KMS-11 (cell line): ENCODE results near the gene AIP.

Experiments used
- H2AFZ ChIP-seq: fragments of 200-600 bp; sonication (generic); 2 replicates; pipeline ENCODE4 v1.6.1; 2016; ENCODE audit warnings: antibody characterized with exemption, mixed run types, low read depth
- H3K27ac ChIP-seq: fragments of 200-600 bp; sonication (generic); 2 replicates; pipeline ENCODE4 v1.6.1; 2016; ENCODE audit warnings: mild to moderate bottlenecking, mixed run types
- H3K27me3 ChIP-seq: fragments of 200-600 bp; sonication (generic); 2 replicates; pipeline ENCODE4 v1.6.1; 2017; ENCODE audit warnings: mild to moderate bottlenecking, low read depth, mixed run types, moderate library complexity; ENCODE audit not compliant: insufficient read depth
- H3K36me3 ChIP-seq: fragments of 200-600 bp; sonication (generic); 2 replicates; pipeline ENCODE4 v1.6.1; 2017; ENCODE audit warnings: mild to moderate bottlenecking, mixed run types; ENCODE audit not compliant: insufficient read depth
- H3K4me1 ChIP-seq: fragments of 200-600 bp; sonication (generic); 2 replicates; pipeline ENCODE4 v1.6.1; 2016; ENCODE audit warnings: mild to moderate bottlenecking, low read depth, mixed run types; ENCODE audit not compliant: poor library complexity, severe bottlenecking
- H3K4me2 ChIP-seq: fragments of 200-600 bp; sonication (generic); 2 replicates; pipeline ENCODE4 v1.7.0; 2016; ENCODE audit warnings: mild to moderate bottlenecking, mixed run types
- H3K4me3 ChIP-seq: fragments of 200-600 bp; sonication (generic); IDR thresholded peaks from 2 replicates; pipeline ENCODE4 v1.6.1; 2017; ENCODE audit warnings: low read depth, low read length, mixed read lengths; ENCODE audit not compliant: insufficient read depth
- H3K79me2 ChIP-seq: fragments of 200-600 bp; sonication (generic); 2 replicates; pipeline ENCODE4 v1.6.1; 2016; ENCODE audit warnings: low read depth, mixed run types; ENCODE audit not compliant: insufficient read depth
- H3K9ac ChIP-seq: fragments of 200-600 bp; sonication (generic); 2 replicates; pipeline ENCODE4 v1.6.1; 2016; ENCODE audit warnings: mild to moderate bottlenecking, mixed run types
- H4K20me1 ChIP-seq: fragments of 200-600 bp; sonication (generic); 2 replicates; pipeline ENCODE4 v1.6.1; 2016; ENCODE audit warnings: mild to moderate bottlenecking, mixed run types; ENCODE audit not compliant: insufficient read depth
- CTCF ChIP-seq: fragments of 200-600 bp; sonication (generic); conservative IDR thresholded peaks from 2 replicates; pipeline ENCODE4 v1.6.1; 2017; ENCODE audit warnings: low read depth, mild to moderate bottlenecking, antibody characterized with exemption, low read length, moderate library complexity, mixed read lengths

Gene AIP

DNA sequence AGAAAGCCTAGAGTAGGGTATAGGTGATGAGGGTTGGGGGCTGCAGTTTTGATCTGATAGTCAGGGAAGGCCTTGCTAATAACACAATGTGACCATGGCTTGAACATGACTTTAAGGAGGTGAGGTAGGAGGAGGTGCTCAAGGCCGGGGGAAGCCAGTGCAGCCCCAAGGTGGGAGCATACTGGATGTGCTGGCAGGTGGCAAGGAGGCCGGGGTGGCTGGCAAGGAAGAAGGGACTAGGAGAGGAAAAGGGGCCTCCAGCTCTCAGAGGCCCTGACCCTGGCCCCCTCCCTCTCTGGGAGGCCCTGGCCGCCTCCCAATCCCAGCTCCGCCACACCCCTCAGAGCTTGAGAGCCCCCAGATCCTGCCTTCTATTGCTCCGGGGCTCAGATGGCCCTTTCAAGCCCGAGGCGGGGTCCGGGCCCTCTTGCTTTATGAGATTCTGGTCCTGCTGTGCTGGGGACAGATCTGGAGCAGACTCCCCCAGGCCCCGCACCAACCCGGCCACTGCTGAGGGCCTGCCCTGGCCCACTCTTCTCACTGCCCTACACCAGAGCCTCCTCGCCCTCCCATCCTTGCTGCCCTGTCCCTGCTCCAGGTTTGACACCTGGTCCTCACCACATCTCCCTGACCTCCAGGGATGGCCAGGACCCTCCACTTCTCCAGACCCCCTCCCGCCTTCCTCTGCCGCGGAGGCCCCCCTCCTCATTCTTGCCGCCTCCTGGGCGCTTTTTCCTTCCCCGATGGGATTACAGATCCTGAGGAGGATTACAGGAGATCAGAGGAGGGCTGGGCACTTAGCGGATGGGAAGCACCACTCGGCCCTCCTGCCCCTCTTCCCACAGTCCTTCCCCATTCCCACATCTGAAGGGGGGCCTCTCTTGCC, 20.5 kb downstream of the AIP start:
- H3K36me3 ChIP-seq, result no peaks in the 10 kb centered on the region
- H3K9ac ChIP-seq, result no peak overlapping the region
- H2AFZ ChIP-seq, result no peak overlapping the region
- peaks cover 26% of the 10 kb centered on the region for H3K4me1 ChIP-seq
- H3K27me3 ChIP-seq, result no peaks in the 10 kb centered on the region
- no peak overlapping the region for H3K4me3 ChIP-seq
- no peak for TF ChIP-seq CTCF
- peaks cover 7% of the 10 kb centered on the region; the same call in 1 of the 2 replicates for H3K79me2 ChIP-seq
- H4K20me1 ChIP-seq, result no peaks in the 10 kb centered on the region
- H3K4me2 ChIP-seq, result peak overlapping the region; percentile 29; the same call in 1 of the 2 replicates
- H3K27ac ChIP-seq, result no peak overlapping the region

- no peaks in the 10 kb centered on the region for H3K27me3 ChIP-seq
These were observed 21.5 kb downstream of the AIP start for GRCh38 chr11:67504005-67504949.

GRCh38 chr11:67504950-67505581, 22.2 kb downstream of the AIP start, which contains the start of gene PITPNM1:
PITPNM1 (minus strand) TSS chr11:67505363; CDS start chr11:67504180, 1,183 bp downstream.
- Histone ChIP-seq H3K4me3 (no peak within 1 kb of the TSS), H2AFZ (peak within 1 kb of the TSS; percentile 61), H3K27ac (peak within 1 kb of the TSS; percentile 68), H3K36me3 (no peaks in the 10 kb centered on the region), H3K79me2 (peaks cover 7% of the 10 kb centered on the region; the same call in 1 of the 2 replicates), H4K20me1 (no peaks in the 10 kb centered on the region), H3K4me2 (peak within 1 kb of the TSS; percentile 98), H3K9ac (peak within 1 kb of the TSS; percentile 34; the same call in 1 of the 2 replicates), H3K27me3 (no peaks in the 10 kb centered on the region; the same call in 1 of the 2 replicates), H3K4me1 (peaks cover 31% of the 10 kb centered on the region)
- TF ChIP-seq CTCF, result no peak

More at GRCh38 chr11:67504005-67504949, 21.5 kb downstream of the AIP start:
- peaks cover 30% of the 10 kb centered on the region for H3K4me1 ChIP-seq
- TF ChIP-seq CTCF, result no peak
- no peak overlapping the region for H3K27ac ChIP-seq
- no peaks in the 10 kb centered on the region for H4K20me1 ChIP-seq
- peaks cover 7% of the 10 kb centered on the region; the same call in 1 of the 2 replicates for H3K79me2 ChIP-seq
- peak overlapping the region; percentile 98 for H3K4me2 ChIP-seq
- H3K9ac ChIP-seq, result peak overlapping the region; percentile 34; the same call in 1 of the 2 replicates
- no peaks in the 10 kb centered on the region for H3K36me3 ChIP-seq
- H3K4me3 ChIP-seq, result no peak overlapping the region
- H2AFZ ChIP-seq, result peak overlapping the region; percentile 61
